ENCODE data around the gene PDIK1L. TPM values are rescaled to one million over a fixed set of nuclear protein-coding genes. Genes with fewer than 3 reads are reported as not detected.

PDIK1L gene
- total RNA-seq, 1 experiment from 2014 or later: 5.6 TPM

DNA sequence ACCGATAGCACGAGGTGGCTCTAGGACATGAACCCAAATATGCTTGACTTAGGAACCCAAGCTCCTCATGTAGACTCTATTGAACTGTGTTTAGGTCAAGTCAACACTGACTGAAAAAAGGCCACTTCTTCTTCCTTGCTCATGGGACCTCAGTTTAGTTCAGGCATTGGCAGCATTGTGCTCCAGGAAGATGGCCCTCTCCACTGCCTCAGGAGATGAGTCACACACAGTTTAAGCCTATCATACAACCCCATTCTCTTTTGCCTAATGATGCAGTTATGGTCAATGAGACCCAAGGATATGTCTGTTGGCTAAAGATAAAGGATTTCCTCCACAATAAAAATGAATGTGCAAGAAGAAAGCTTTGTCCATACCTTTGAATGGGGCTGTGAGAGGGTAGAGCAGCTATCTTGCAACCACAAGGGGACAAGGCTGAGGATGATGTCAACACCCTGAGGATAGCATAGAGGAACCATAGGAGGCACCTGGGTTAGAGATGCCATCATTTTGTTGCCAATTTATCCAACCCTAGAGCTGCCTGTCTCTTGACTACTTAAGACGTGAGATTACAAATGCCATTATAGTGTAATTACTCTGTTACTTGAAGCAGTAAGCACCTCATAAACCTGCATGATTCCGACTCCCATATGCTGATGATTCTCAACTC is 41.2 kb upstream of the PDIK1L start:
- Histone ChIP-seq H3K79me2 (ENCODE audit: insufficient read depth, low read length) (no peaks in the 10 kb centered on the region), H3K23me2 (ENCODE audit: insufficient read length, low read depth, low read length, poor library complexity, severe bottlenecking) (no peaks in the 10 kb centered on the region), H3K4me2 (ENCODE audit: insufficient read depth, insufficient read length, low read length) (no peak overlapping the region), H3K27ac (ENCODE audit: insufficient read length, low read depth, low read length) (no peak overlapping the region), H3K79me1 (ENCODE audit: insufficient read depth, low read depth, low read length, poor library complexity, severe bottlenecking) (no peaks in the 10 kb centered on the region), H2BK120ac (ENCODE audit: low read depth, low read length, poor library complexity, severe bottlenecking) (no peak overlapping the region), H3K9ac (ENCODE audit: extremely low read depth, insufficient read length, low read length) (no peak overlapping the region), H3K9me3 (ENCODE audit: control insufficient read depth, low read depth, low read length) (no peaks in the 10 kb centered on the region), H2BK20ac (ENCODE audit: low read depth, low read length, poor library complexity, severe bottlenecking) (no peak overlapping the region), H4K8ac (replicated peaks; ENCODE audit: insufficient read length, low read depth, low read length) (no peak overlapping the region), H3K4ac (ENCODE audit: low read depth, low read length) (no peak overlapping the region), H4K91ac (ENCODE audit: insufficient read length, low read depth, low read length) (no peak overlapping the region), H3K27me3 (ENCODE audit: insufficient read depth, low read length) (no peaks in the 10 kb centered on the region), H3K56ac (ENCODE audit: insufficient read length, low read depth, low read length) (no peak overlapping the region), H2BK12ac (ENCODE audit: insufficient read length, low read depth, low read length) (no peak overlapping the region), H4K20me1 (ENCODE audit: control insufficient read depth, insufficient read depth, insufficient read length) (no peaks in the 10 kb centered on the region), H2BK15ac (ENCODE audit: low read depth, low read length) (no peak overlapping the region), H2AFZ (ENCODE audit: low read length) (no peak overlapping the region), H3K14ac (ENCODE audit: insufficient read depth, low read length) (no peak overlapping the region), H2BK5ac (ENCODE audit: insufficient read length, low read length) (no peak overlapping the region), H3K23ac (ENCODE audit: insufficient read length, low read depth, low read length) (no peak overlapping the region), H3T11ph (ENCODE audit: low read length) (no peak overlapping the region), H2AK5ac (ENCODE audit: insufficient read length, low read length) (no peak overlapping the region), H4K5ac (ENCODE audit: insufficient read length, low read depth, low read length) (no peak overlapping the region), H3K4me1 (ENCODE audit: insufficient read depth, low read length) (no peaks in the 10 kb centered on the region), H3K18ac (ENCODE audit: insufficient read length, low read depth, low read length) (no peak overlapping the region)
- DNase-seq: no peak
- Mint-ChIP-seq H3K4me1 (peaks cover 10 to 17% of the 10 kb centered on the region in 2 experiments), H3K27ac (no peak overlapping the region), H3K4me3 (no peak overlapping the region), H3K36me3 (ENCODE audit: insufficient read depth in 1 of 3, low read depth in 3 of 3) (no peaks in the 10 kb centered on the region; a peak in 1 of 7 replicates), H3K27me3 (ENCODE audit: low read depth) (peaks cover 32% of the 10 kb centered on the region), H3K9me3 (no peaks in the 10 kb centered on the region; a peak in 1 of 5 replicates)
- WGBS (ENCODE audit: extremely low coverage, insufficient read length, low lambda C conversion rate): no CpG with 5 or more reads among the region's 4 CpGs
- no peak for TF ChIP-seq CTCF (conservative IDR thresholded peaks at IDR 0.05)
